ENCODE data around the gene TNFRSF14. TPM values are rescaled to one million over a fixed set of nuclear protein-coding genes. Genes with fewer than 3 reads are reported as not detected.

The TNFRSF14 gene
- total RNA-seq, 1 experiment from 2014 or later = 1.5 TPM

GRCh38 chr1:2611621-2612437, 55.7 kb downstream of the TNFRSF14 start:
- no peaks in the 10 kb centered on the region for H3K36me3 Mint-ChIP-seq (ENCODE audit: insufficient read depth, unreplicated experiment)
- H3K4me1 Mint-ChIP-seq (ENCODE audit: low read depth, unreplicated experiment) = no peaks in the 10 kb centered on the region
- ChIA-PET CTCF (no interaction called here), POLR2A (no interaction called here)
- H3K4me3 Mint-ChIP-seq (ENCODE audit: unreplicated experiment) = no peak overlapping the region
- Histone ChIP-seq H3K9me3 (no peaks in the 10 kb centered on the region), H3K36me3 (ENCODE audit: control insufficient read depth, insufficient read depth, low read length) (no peaks in the 10 kb centered on the region), H3K4me1 (no peaks in the 10 kb centered on the region), H3K27me3 (replicated peaks; ENCODE audit: control insufficient read depth, insufficient read depth, low read length) (no peaks in the 10 kb centered on the region), H3K4me3 (ENCODE audit: low read depth, low read length) (no peak overlapping the region)
- no peak for DNase-seq
- no peaks in the 10 kb centered on the region for H3K27me3 Mint-ChIP-seq (ENCODE audit: insufficient read depth, unreplicated experiment)
- intact Hi-C loops (cut with micrococcal nuclease; ENCODE audit: unreplicated experiment) = no loop called here
- no TSS peak for BruUV-seq (replicated peaks)
- no peaks in the 10 kb centered on the region for H3K9me3 Mint-ChIP-seq (ENCODE audit: unreplicated experiment)
- H3K27ac Mint-ChIP-seq (ENCODE audit: unreplicated experiment) = no peak overlapping the region
- TF ChIP-seq, protein P1, sequence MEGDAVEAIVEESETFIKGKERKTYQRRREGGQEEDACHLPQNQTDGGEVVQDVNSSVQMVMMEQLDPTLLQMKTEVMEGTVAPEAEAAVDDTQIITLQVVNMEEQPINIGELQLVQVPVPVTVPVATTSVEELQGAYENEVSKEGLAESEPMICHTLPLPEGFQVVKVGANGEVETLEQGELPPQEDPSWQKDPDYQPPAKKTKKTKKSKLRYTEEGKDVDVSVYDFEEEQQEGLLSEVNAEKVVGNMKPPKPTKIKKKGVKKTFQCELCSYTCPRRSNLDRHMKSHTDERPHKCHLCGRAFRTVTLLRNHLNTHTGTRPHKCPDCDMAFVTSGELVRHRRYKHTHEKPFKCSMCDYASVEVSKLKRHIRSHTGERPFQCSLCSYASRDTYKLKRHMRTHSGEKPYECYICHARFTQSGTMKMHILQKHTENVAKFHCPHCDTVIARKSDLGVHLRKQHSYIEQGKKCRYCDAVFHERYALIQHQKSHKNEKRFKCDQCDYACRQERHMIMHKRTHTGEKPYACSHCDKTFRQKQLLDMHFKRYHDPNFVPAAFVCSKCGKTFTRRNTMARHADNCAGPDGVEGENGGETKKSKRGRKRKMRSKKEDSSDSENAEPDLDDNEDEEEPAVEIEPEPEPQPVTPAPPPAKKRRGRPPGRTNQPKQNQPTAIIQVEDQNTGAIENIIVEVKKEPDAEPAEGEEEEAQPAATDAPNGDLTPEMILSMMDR (IDR thresholded peaks at IDR 0.05; ENCODE audit: insufficient read depth in 1 of 2, low read depth in 1 of 2, low read length in 1 of 2, severe bottlenecking in 1 of 2, unreplicated experiment in 1 of 2) = no peak

GRCh38 chr1:2612591-2613365, 56.6 kb downstream of the TNFRSF14 start:
- BruUV-seq (replicated peaks) = no TSS peak
- intact Hi-C loops (cut with micrococcal nuclease; ENCODE audit: unreplicated experiment) = no loop called here
- Histone ChIP-seq H3K4me1 (no peaks in the 10 kb centered on the region), H3K27me3 (replicated peaks; ENCODE audit: control insufficient read depth, insufficient read depth, low read length) (no peaks in the 10 kb centered on the region), H3K9me3 (no peaks in the 10 kb centered on the region), H3K4me3 (ENCODE audit: low read depth, low read length) (no peak overlapping the region), H3K36me3 (ENCODE audit: control insufficient read depth, insufficient read depth, low read length) (no peaks in the 10 kb centered on the region)
- no peak overlapping the region for H3K27ac Mint-ChIP-seq (ENCODE audit: unreplicated experiment)
- H3K4me1 Mint-ChIP-seq (ENCODE audit: low read depth, unreplicated experiment) = no peaks in the 10 kb centered on the region
- no peaks in the 10 kb centered on the region for H3K36me3 Mint-ChIP-seq (ENCODE audit: insufficient read depth, unreplicated experiment)
- TF ChIP-seq, protein P1 (IDR thresholded peaks at IDR 0.05; ENCODE audit: insufficient read depth in 1 of 2, low read depth in 1 of 2, low read length in 1 of 2, severe bottlenecking in 1 of 2, unreplicated experiment in 1 of 2) = no peak
- H3K9me3 Mint-ChIP-seq (ENCODE audit: unreplicated experiment) = no peaks in the 10 kb centered on the region
- ChIA-PET CTCF (no interaction called here), POLR2A (no interaction called here)
- H3K4me3 Mint-ChIP-seq (ENCODE audit: unreplicated experiment) = no peak overlapping the region
- no peaks in the 10 kb centered on the region for H3K27me3 Mint-ChIP-seq (ENCODE audit: insufficient read depth, unreplicated experiment)
- no peak for DNase-seq

Other genes with a start within 250 kb of the TNFRSF14 start
- 8.6 and 9.1 TPM in 2 replicates for gene MORN1, start 164.8 kb upstream of the TNFRSF14 start, total RNA-seq (2022)
- gene RER1, start 164.5 kb upstream of the TNFRSF14 start, total RNA-seq (2022) = 136 and 141 TPM in 2 replicates
- 19.7 and 21.9 TPM in 2 replicates for gene PEX10, start 143.8 kb upstream of the TNFRSF14 start, total RNA-seq (2022)
- 0.27 and 0.32 TPM in 2 replicates for gene PLCH2, start 80.1 kb upstream of the TNFRSF14 start, total RNA-seq (2022)
- 27.0 and 31.7 TPM in 2 replicates for gene PANK4, start 29.8 kb upstream of the TNFRSF14 start, total RNA-seq (2022)
- not detected in 2 replicates for gene HES5, start 26.1 kb upstream of the TNFRSF14 start, total RNA-seq (2022)
- 16.2 and 16.8 TPM in 2 replicates for gene PRXL2B, start 30.4 kb downstream of the TNFRSF14 start, total RNA-seq (2022)
- gene MMEL1, start 76.6 kb downstream of the TNFRSF14 start, total RNA-seq (2022) = not detected in 2 replicates
- gene TTC34, start 245.3 kb downstream of the TNFRSF14 start, total RNA-seq (2022) = 0.70 and 0.79 TPM in 2 replicates

Measured in Caco-2 (cell line).